Upper lobe of left lung (tissue), 6 donors: Measurements from ENCODE around the gene SPATA20. TPM values are rescaled to one million over a fixed set of nuclear protein-coding genes. Genes with fewer than 3 reads are reported as not detected.

ENCODE experiments used
- ATAC-seq, 2 donors: fragments of 200-7000 bp; cut with Tn5 transposase; one replicate each; pipeline ENCODE4 v1.9.1; 2022; ENCODE audit warnings: mild to moderate bottlenecking in 2 of 2, moderate library complexity in 2 of 2; ENCODE audit not compliant: low FRiP score in 2 of 2
- DNase-seq, 2 donors: peaks; one replicate each; pipeline ENCODE4 v3.0.0-alpha.2; 2019 to 2020
- H3K27ac ChIP-seq, 4 donors: fragments of 200-600 bp; sonication (generic); one replicate each; pipeline ENCODE4 v1.5.1; 2016 to 2019
- H3K27me3 ChIP-seq, 4 donors: fragments of 200-600 bp; sonication (generic); one replicate each; pipeline ENCODE4 v1.5.1; 2017 to 2019
- H3K36me3 ChIP-seq, 4 donors: fragments of 200-600 bp; sonication (generic); one replicate each; pipeline ENCODE4 v1.5.1; 2016 to 2019
- H3K4me1 ChIP-seq, 4 donors: fragments of 200-600 bp; sonication (generic); one replicate each; pipeline ENCODE4 v1.5.1; 2018 to 2019
- H3K4me3 ChIP-seq, 4 donors: fragments of 200-600 bp; sonication (generic); one replicate each; pipeline ENCODE4 v1.5.1; 2017 to 2019; ENCODE audit warnings: mild to moderate bottlenecking in 2 of 4, moderate library complexity in 1 of 4
- H3K9me3 ChIP-seq, 4 donors: fragments of 200-600 bp; sonication (generic); one replicate each; pipeline ENCODE4 v1.5.1; 2018 to 2019
- CTCF ChIP-seq, 6 experiments: fragments of 450-650 bp in 4 of 6; fragments of 200-600 bp in 2 of 6; sonication (generic) in 2 of 6; IDR thresholded peaks; one replicate each; pipeline ENCODE4 v1.5.1; 2016 to 2019; ENCODE audit warnings: antibody characterized with exemption in 6 of 6
- EP300 ChIP-seq, 4 donors: sonication (generic); formaldehyde crosslinking; IDR thresholded peaks; one replicate each; pipeline ENCODE4 v1.5.1; 2017; ENCODE audit warnings: antibody characterized with exemption in 4 of 4, control low read depth in 2 of 4
- POLR2A ChIP-seq, 4 donors: fragments of 450-650 bp; IDR thresholded peaks; one replicate each; pipeline ENCODE4 v1.5.1; 2016 to 2017; ENCODE audit warnings: antibody characterized with exemption in 4 of 4, mild to moderate bottlenecking in 2 of 4
- POLR2AphosphoS5 ChIP-seq, 2 donors: sonication (generic); formaldehyde crosslinking; IDR thresholded peaks; one replicate each; pipeline ENCODE4 v1.5.1; 2017; ENCODE audit warnings: antibody characterized with exemption in 2 of 2
- WGBS, 2 donors: methylation state at CpG; one replicate each; pipeline ENCODE4 v1.1.5; 2017 to 2018; 5-methylcytosine and 5-hydroxymethylcytosine counted together
- total RNA-seq, 6 donors: library from RNA; depleted of rRNA in 4 of 6; stranded (reverse); fragments of >200 nt in 4 of 6; gene quantifications; one replicate each; pipeline versions ENCODE4 v1.1.0 to v1.2.1, GENCODE V29; 2016 to 2021
- donor health status: DM: no; HTN: no; CAD: no; lungs with moderate emphysema.
- donor health status: DM: no; HTN: yes; CAD: no; lungs with severe emphysema.

SPATA20 gene
- total RNA-seq: 100 to 1,000 TPM in 2 of 6 donors, 10 to 100 TPM in 4; 32.9 to 111 (median 46.4) TPM

GRCh38 chr17:50547035-50547735 lies at the start of gene SPATA20:
SPATA20 (plus strand) TSS chr17:50547174; CDS start chr17:50547209, 35 bp downstream.
- H3K27ac ChIP-seq: peak within 1 kb of the TSS; percentile 74 to 93 (median 83)
- H3K27me3 ChIP-seq: no peaks in the 10 kb centered on the region
- H3K4me1 ChIP-seq: peaks cover 22 to 40% (median 26%) of the 10 kb centered on the region in 4 donors
- H3K4me3 ChIP-seq: peak within 1 kb of the TSS; percentile 52 to 66 (median 58)
- H3K36me3 ChIP-seq: peaks cover 0 to 11% (median 3%) of the 10 kb centered on the region in 4 donors
- no peaks in the 10 kb centered on the region for H3K9me3 ChIP-seq
- peak; percentile 14 to 75 for TF ChIP-seq POLR2AphosphoS5 (IDR thresholded peaks at IDR 0.05)
- TF ChIP-seq CTCF (IDR thresholded peaks at IDR 0.05): peak; percentile 97 to 99 (median 98)
- TF ChIP-seq EP300 (IDR thresholded peaks at IDR 0.05): no peak
- peak in 3 of 4 donors; percentile 64 to 93 (median 64) for TF ChIP-seq POLR2A (IDR thresholded peaks at IDR 0.05)
- ATAC-seq: peak; percentile 90 to 91
- DNase-seq: peak; percentile 97
- 0 to 5% methylated on average over 7 to 18 of the region's 42 CpGs for WGBS, 2 donors

- H3K9me3 ChIP-seq: no peaks in the 10 kb centered on the region
- peak in 1 of 2 donors; percentile 51 for ATAC-seq
- H3K4me1 ChIP-seq: no peaks in the 10 kb centered on the region
- H3K27ac ChIP-seq: no peak overlapping the region
- TF ChIP-seq CTCF (IDR thresholded peaks at IDR 0.05) (no peak), EP300 (IDR thresholded peaks at IDR 0.05) (no peak), POLR2A (IDR thresholded peaks at IDR 0.05) (no peak), POLR2AphosphoS5 (IDR thresholded peaks at IDR 0.05) (no peak)
- peak in 1 of 2 donors; percentile 57 for DNase-seq
- H3K4me3 ChIP-seq: no peak overlapping the region
- 64 to 67% methylated on average over 5 to 7 of the region's 7 CpGs for WGBS, 2 donors
- no peaks in the 10 kb centered on the region for H3K27me3 ChIP-seq
- H3K36me3 ChIP-seq: no peaks in the 10 kb centered on the region
These were observed 48.7 kb upstream of the SPATA20 start for GRCh38 chr17:50498021-50498874.

- TF ChIP-seq POLR2AphosphoS5 (IDR thresholded peaks at IDR 0.05): no peak
- TF ChIP-seq EP300 (IDR thresholded peaks at IDR 0.05): no peak
- TF ChIP-seq CTCF (IDR thresholded peaks at IDR 0.05): no peak
- TF ChIP-seq POLR2A (IDR thresholded peaks at IDR 0.05): no peak
- no peaks in the 10 kb centered on the region for H3K27me3 ChIP-seq
- no peaks in the 10 kb centered on the region for H3K4me1 ChIP-seq
- H3K36me3 ChIP-seq: no peaks in the 10 kb centered on the region
- H3K27ac ChIP-seq: no peak overlapping the region
- H3K9me3 ChIP-seq: no peaks in the 10 kb centered on the region
- ATAC-seq (no peak), DNase-seq (no peak)
- no peak overlapping the region for H3K4me3 ChIP-seq
These were observed 47.7 kb upstream of the SPATA20 start for GRCh38 chr17:50499270-50499669.

- 97 to 99% methylated on average over 2 of the region's 2 CpGs for WGBS, 2 donors
- H3K36me3 ChIP-seq: no peaks in the 10 kb centered on the region
- no peaks in the 10 kb centered on the region for H3K4me1 ChIP-seq
- H3K27ac ChIP-seq: no peak overlapping the region
- TF ChIP-seq EP300 (IDR thresholded peaks at IDR 0.05) (no peak), CTCF (IDR thresholded peaks at IDR 0.05) (no peak), POLR2AphosphoS5 (IDR thresholded peaks at IDR 0.05) (no peak), POLR2A (IDR thresholded peaks at IDR 0.05) (no peak)
- DNase-seq (no peak), ATAC-seq (no peak)
- H3K9me3 ChIP-seq: no peaks in the 10 kb centered on the region
- no peak overlapping the region for H3K4me3 ChIP-seq
- no peaks in the 10 kb centered on the region for H3K27me3 ChIP-seq
These were observed 47.3 kb upstream of the SPATA20 start for GRCh38 chr17:50499721-50500120.
